ENCODE measurements around the gene ARHGAP1. TPM values are rescaled to one million over a fixed set of nuclear protein-coding genes. Genes with fewer than 3 reads are reported as not detected.
"Not testable (repeated sequence)": the region's sequence is repeated elsewhere in the genome, so short reads cannot be mapped to it uniquely, and the experiment has no call there.

The ARHGAP1 gene
- total RNA-seq, 1 donor from 2014 or later: 175 TPM

DNA sequence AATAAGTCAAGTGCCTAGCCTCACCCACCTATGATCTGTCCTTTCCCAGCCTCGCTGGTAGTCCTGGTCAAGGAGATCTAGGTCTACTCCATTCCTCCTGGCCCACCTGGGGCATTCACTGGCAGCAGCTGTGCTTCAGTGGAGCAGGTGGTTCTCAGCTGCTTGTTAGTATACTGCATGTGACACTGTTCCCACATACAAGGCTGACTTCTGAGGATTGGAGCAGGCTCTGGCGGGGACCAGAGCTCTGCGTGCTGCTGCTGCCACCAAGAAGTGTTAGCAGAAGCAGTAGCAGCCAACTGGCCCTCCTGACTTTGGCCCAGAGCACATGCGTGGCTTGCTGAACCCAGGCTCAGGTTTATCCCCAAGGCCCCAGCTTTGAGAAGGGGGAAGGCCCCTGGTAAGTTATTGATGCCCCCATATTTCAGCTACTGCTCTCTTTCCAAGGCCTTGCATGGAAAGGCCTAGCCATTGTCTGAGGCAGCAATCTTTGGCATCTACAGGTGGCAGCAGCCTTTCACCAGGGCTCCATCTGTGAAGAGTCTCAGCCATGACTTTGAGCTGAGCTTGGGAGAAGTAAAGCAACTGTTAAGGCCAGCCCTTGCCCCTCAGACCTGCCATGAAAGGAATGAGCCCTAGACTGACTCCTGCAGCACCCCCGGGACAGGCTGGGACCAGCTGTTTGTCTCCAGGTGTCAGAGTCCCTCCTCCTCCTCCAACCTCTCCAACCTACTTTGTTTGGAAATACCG is 26.5 kb downstream of the ARHGAP1 start:
- DNase-seq (ENCODE audit: low spot score): no peak

DNA sequence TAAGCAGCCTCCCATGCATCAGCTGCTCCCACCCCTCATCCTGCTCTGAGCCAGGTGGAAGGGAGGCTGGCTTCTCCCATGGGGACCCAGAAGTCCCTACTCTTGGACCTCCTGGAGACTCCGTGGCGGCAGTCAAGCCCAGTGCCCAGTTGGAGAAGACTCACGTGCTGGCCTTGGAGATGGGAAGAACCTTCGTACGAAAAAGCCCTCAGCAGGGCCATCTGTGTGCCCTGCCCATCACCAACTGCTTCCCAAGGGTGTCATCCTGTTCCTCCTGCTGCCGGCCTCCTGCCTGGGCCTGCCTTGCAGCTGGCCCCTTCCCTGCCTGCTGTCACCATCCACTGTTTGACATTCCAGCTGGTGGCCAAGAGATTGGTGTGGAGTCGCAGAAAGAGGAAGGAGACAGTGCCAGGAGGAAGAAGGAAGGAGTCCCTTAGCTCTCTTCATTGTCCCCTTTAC is 28.0 kb downstream of the ARHGAP1 start:
- DNase-seq (ENCODE audit: low spot score): no peak

DNA sequence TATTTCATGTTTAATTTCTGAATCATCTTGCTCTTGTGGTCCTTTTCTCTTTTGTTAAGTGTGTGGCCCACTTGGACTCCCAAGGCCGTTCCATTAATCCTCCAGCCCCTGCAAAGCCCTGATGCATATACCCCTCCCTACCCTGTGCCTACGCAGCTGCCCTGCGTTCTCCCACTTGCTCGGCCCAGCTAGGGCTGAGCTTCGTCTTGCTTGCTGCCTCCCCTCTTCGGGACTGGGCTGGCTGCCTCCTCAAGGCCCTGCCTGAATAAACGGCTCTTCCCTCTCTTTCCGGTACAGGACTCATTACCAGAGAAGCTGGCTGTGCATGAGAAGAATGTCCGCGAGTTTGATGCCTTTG is 28.5 kb downstream of the ARHGAP1 start:
- no peak for DNase-seq (ENCODE audit: low spot score)

DNA sequence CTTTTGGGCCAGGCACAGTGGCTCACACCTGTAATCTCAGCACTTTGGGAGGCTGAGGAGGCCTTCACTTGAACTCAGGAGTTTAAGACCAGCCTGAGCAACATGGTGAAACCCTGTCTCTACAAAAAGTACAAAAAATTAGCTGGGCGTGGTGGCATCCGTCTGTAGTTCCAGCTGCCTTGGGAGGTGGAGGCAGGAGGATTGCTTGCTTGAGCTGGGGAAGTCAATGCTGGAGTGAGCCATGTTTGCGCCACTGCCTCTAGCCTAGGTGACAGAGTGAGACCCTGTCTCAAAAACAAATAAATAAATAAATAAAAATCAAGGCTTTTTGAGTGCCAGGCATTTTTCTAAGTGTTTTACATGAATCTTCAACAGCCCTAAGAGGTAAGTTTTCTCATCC is 29.9 kb downstream of the ARHGAP1 start:
- not testable (repeated sequence) for DNase-seq (ENCODE audit: low spot score)

DNA sequence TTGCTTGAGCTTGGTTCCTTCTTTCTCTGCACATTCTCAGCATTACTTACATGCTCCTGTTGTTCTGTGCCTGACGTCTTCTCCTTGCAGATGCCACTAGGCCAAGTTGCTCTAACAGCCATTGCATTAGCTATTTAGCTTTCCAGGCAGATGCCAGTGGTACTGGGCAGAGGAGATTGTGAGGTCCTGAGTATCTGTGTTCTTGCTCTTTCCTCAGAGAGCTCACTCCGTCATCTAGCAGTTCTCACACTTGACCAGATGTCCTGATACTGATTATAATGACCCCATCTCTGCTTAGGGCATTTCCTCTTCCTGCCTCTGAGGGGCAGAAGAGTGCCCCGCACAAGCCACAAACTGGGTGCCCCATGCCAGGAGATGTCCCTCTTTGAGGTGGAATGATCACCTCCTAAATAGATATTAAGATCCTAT is 30.7 kb downstream of the ARHGAP1 start:
- no peak for DNase-seq (ENCODE audit: low spot score)

DNA sequence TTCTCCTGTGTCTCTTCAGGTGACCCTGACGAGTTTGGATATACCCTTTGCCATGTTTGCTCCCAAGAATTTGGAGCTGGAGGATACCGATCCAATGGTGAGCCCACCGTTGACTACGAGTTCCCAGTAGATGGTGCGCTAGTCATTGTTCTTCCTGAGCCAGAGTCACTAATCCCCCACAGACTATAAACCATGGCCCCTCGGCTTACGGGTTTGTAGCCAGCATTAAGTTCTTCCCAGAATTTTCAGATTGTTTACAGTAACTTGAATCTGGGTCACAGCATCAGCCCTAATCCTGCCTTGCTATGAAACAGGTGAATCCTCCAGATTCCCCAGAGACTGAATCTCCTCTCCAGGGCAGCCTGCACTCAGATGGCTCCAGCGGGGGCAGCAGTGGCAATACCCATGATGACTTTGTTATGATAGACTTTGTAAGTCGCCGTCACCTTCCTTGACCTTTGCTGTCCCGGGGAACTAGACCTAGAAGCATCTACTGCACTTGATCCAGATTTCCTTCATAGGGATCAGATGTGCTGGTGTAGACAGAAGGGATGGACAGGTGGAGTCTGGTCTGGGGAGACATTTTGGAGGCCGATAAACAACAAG is 31.8 kb downstream of the ARHGAP1 start:
- no peak for DNase-seq (ENCODE audit: low spot score)

DNA sequence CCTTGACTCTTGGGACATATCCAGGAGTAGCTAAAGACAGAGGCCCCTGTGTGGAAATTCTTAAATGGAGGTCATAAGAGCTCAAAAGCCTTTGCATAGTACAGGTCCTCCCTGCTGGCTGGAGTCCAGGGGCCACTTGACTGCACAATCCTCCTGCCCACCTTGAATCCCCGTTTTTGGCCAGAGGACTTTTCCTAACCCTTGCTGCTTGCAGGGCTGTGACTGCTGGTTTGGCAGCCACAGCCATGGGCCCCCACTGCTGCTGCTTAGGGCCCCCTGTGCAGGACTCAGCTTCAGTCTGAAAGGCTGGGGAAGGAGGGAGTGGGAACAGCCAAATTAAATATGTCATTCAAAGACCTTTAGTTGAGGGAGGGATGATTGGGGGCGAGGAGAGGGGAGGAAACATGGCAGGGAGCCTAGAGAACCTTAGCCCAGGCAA is 33.4 kb downstream of the ARHGAP1 start:
- no peak for DNase-seq (ENCODE audit: low spot score)

DNA sequence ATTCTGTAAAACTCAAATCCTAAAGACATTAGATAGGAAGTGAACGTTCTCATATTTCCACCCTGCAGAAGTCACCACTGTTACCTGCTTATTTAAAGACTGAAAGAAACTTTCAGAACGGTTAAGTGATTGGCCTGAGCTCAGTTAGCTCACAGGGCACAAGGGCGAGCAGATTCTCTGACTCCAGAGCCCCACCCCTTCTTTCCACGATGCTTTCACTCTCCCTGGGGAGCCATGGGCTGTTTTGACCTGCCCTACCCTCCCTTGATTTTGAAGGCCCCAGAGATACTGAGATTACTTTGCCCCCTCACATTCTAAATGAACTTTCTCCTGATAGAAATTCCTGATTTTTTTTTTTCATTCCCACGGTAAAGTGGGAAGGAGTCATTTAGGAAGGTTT is 33.9 kb downstream of the ARHGAP1 start:
- no peak for DNase-seq (ENCODE audit: low spot score)

DNA sequence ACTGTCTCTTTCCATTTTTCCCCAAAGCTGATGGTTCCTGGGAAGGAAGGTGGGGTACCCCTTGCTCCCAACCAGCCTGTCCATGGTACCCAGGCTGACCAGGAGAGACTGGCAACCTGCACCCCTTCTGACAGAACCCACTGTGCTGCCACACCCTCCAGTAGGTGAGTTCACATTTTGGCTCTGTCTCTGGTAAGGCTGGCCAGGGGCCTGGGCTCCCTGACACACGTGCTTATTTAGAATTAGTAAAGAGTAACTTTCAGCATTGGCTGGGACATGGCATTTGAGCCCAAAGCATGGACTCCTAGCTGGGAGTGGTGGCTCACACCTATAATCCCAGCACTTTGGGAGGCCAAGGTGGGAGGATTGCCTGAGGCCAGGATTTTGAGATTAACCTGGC is 35.1 kb downstream of the ARHGAP1 start:
- DNase-seq (ENCODE audit: low spot score): no peak

DNA sequence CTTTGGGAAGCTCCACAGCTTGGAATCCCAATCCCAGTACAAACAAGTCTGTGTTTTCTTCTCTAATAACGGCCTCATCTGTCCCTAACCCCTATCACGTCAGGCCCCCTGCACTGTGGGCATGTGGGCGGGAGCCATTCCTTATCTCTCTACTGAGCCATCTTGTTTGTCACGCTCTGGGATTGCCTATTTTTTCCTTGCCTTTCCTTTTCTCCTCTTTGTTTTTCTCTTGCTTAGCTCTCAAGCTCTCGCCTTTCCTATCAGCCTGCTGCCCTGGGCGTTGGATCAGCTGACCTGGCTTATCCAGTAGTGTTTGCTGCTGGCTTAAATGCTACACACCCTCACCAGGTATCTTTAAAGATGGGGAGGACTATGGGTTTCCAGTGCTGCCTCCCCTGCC is 35.8 kb downstream of the ARHGAP1 start:
- no peak for DNase-seq (ENCODE audit: low spot score)

DNA sequence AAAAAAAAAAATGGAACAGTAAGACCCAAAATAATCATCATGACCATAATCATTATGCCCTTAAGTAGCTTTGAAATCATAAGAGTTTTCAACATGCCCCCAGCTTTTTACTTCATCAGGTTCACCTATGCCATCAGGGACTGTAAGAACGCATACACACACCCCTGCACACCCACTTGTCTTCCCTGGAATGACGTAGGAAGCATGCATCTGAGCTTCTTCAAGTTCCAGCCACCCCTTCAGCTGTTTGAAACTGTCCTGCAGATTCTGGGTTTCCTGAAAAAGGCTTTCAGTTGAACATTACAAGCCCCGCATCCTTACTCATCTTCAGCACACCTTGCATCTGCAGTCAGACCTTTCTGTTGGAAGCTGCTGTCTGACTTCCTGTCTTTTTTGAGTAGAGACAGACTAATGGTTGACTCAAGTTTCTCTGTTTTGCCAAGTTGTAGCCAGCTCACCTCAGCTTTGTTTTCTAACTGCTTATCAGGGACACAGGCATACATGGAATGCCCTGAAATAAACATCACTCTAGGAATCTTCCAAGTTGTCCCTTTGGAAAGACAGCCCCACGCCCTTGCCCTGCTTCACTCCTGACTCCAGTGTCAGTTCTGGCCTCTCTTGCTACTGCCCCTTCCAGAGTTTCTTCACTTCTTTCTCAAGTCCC is 37.0 kb downstream of the ARHGAP1 start:
- DNase-seq (ENCODE audit: low spot score): no peak

DNA sequence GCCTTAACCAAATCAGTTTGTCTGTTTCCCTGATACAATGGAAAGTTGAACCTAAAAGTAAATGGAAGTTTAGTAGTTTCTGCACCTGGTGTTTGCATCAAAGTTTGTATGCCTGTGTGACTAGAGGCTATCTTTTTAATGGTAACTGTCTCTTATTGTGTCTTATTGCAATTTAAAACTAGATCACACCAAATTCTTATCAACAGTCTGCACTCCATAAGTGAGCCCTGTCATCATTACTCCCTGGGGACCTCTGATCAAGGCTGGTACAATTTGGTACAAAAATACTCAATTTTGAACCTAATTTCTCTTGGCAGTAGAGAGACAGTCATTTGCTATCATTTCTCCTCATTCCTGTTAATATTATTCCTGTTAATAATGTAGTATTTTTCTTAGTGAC is 38.1 kb downstream of the ARHGAP1 start:
- DNase-seq (ENCODE audit: low spot score): no peak

DNA sequence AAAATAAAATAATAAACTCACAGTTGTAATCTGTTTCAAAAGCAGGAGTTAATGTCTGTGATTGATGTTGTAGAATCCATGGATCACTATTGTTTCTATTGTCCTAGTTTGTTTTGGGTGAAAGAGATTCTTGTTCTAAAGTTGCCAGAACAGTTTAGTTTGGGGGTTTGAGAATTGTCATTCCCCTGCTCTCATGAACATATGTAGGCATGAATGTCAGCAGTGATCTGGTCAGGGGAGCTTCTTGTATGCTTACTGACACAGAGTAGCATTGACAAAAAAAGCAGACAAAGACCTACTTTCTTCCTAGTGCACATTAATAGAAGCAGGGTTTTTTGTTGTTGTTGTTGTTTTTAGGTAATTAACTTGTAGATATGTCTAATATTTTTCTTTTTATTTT is 38.6 kb downstream of the ARHGAP1 start:
- DNase-seq (ENCODE audit: low spot score): no peak

DNA sequence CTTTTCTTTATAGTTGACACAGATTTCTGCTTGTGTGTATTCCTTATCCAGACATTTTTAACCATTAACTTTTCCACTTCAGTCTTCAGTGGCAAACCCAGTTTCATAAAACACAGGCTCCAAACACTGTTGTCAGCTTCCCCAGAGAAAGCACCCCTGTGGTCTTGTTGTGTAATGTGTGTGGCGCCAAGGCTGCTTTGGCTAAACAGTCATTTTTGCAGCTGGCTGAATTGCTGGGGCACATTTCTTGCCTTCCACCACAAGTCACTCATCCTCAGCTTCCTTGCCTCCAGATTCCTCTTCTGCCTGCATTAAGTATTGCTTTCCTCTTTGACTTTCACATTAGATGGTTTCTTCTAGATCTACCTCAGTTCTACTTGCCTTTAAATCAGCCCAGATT is 40.5 kb downstream of the ARHGAP1 start:
- DNase-seq (ENCODE audit: low spot score): no peak

DNA sequence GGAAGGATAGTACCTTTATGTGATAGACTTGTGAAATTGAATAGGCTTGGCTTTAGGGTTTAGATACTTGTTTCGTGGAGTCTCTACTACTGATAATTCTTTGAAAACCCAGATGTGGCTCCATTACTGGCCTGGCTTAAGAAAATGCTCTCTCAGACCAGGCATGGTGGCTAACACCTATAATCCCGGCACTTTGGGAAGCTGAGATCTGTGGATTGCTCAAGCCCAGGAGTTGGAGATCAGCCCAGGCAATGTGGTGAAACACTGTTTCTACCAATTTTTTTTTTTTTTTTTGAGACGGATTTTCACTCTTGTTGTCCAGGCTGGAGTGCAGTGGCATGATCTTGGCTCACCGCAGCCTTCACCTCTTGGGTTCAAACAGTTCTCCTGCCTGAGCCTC is 42.2 kb downstream of the ARHGAP1 start:
- DNase-seq (ENCODE audit: low spot score): no peak

DNA sequence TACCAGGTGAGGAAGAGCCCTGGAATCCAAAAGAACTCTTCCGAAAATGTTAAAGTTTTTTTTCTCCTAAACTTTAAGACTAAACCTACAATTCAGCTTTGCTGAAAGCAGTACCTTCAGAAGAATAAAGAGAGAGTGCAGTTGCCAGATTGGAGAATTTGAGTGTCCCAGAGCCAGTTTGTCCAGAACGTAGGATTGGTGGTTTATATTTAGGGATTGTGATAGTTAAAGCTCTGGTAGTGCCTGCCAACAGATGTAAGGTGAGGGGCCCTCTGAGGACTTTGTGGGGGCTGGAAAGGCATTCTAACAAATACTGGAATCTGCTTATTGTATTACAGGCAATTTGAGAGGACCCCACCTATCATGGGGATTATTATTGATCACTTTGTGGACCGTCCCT is 43.2 kb downstream of the ARHGAP1 start:
- DNase-seq (ENCODE audit: low spot score): no peak

DNA sequence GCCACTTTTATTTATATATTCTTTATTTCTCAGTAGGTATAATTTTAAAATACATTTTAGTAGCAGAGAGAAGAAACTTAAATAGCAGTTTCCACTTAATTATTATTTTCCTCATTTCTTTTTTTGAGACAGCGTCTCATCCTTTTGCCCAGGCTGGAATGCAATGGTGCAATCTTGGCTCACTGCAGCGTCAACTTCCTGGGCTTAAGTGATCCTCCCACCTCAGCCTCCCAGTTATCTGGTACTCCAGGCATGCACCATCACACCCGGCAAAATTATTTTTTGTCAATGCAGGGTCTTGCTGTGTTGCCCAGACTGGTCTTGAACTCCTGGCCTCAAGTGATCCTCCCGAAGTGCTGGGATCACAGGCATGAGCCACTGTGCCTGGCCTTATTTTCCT is 44.8 kb downstream of the ARHGAP1 start:
- DNase-seq (ENCODE audit: low spot score): no peak

DNA sequence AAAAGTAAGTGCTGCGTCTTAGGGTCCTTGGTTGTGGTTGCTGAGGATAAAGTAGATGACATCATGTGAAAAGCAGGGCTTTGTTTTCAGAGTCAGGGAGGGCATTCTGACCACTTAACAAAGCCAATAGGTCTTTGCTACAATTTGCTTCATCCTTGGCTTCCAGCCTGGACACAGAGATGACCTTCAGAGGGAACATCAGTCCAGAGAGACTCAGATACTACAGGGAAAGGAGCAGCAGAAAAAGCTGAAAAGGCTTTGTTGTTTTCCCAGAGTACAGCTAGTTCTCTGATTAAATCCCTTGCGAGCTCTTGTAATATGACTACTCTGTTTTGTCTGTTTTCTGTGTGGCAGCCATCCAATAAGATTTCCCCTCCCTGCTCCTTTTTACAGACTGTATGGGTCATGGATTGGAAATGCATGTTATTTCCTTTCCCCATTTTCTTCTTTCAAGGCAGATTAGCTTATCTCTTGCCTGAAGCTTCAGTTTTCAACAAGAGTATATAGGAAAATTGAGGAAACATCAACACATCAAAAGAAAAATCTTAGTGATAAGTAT is 51.2 kb downstream of the ARHGAP1 start:
- peak; percentile 52 for DNase-seq (ENCODE audit: low spot score)

DNA sequence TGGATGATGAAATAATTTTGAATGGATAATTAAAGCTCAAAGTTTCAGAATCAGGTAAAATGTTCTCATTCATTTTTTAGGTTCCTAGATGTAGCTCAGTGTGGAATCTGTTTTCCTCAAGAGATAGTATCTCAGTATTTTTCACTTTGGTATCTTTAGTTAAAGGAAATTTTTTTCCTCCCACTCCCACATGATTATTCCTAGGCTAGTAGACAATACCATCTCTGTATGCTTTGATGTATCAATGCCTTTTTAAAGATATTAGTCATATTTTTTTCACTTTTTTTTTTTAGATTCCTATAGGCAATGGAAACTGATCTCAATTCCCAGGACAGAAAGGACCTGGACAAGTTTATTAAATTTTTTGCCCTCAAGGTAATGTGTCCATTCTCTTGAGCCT is 56.4 kb downstream of the ARHGAP1 start:
- no peak for DNase-seq (ENCODE audit: low spot score)

DNA sequence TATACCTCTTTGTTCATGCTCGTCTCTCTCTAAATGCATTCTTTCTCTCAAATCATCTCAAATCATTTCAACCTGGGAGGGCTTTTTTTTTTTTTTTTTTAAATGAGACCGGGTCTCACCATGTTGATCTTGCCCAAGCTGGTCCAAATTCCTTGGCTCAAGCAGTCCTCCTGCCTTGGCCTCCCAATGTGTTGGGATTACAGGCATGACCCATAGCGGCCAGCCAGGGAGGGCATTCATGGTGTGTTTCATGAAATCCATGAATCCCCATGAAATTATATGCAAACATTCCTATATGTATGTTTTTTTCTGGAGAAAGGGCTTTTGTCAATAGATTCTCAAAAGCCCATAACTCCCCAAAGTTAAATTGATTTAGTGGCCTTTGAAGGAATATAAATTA is 56.9 kb downstream of the ARHGAP1 start:
- DNase-seq (ENCODE audit: low spot score): no peak

DNA sequence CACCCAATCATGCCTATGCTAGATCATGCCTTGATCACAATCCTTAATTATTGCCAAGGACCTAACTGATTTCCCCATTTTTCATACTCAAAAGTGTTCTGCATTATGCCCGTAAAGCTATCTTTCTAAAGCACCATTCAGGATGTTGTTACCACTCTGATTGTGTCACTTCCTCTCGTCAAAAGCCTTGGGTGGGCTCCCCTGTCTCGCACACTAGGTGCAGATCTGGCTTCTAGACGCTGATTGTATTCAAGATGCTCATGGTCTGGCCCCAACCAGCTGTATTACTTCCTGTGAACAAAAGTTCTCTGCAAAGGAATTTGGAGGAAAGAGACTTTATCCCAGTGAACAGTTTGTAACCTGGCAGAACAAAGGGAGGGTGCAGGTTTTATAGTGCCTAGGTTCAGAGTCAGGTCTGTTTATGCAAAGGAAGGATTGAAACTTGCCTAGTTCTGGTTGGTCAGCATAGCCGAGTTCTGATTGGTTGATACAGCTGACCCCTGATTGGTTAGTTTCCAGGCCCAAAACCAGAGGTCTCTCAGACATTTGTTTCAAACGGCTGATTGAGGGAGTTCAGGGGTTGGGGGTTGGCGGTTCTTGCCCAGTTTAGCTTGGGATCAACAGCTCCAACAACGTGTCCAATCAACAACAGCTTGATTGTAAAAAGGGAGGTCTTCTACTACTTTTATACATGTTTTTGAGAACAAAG is 57.6 kb downstream of the ARHGAP1 start:
- DNase-seq (ENCODE audit: low spot score): no peak

DNA sequence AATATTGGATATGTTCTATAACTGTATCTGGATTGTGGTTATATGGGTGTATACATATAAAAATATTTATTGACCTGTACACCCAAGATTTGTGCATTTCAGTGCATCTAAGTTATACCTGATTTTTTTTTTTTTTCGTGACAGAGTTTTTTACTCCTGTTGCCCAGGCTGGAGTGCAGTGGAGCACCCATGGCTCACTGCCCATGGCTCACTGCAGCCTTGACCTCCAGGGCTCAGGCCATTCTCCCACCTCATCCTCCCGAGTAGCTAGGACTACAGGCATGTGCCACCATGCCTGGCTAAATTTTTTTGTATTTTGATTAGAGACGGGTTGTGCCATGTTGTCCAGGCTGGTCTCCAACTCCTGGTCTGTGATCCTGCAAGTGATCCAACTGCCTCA is 58.8 kb downstream of the ARHGAP1 start:
- no peak for DNase-seq (ENCODE audit: low spot score)

Measured in ureter (tissue), 1 donor.